ENCODE data around the gene CISD2. TPM values are rescaled to one million over a fixed set of nuclear protein-coding genes. Genes with fewer than 3 reads are reported as not detected.

The CISD2 gene
- total and polyA plus RNA-seq, 2 experiments from 2014 or later, result 34.1 to 102 TPM

- Histone ChIP-seq H2AFZ (no peak overlapping the region), H4K20me1 (replicated peaks; ENCODE audit: insufficient read depth) (no peaks in the 10 kb centered on the region), H3K9me2 (ENCODE audit: insufficient read depth) (no peaks in the 10 kb centered on the region), H3K4me1 (ENCODE audit: insufficient read depth) (no peaks in the 10 kb centered on the region), H3K4me3 (no peak overlapping the region), H3K79me2 (replicated peaks; ENCODE audit: insufficient read depth) (no peaks in the 10 kb centered on the region), H3K27me3 (ENCODE audit: insufficient read depth) (peaks cover 31% of the 10 kb centered on the region), H3K4me2 (no peak overlapping the region), H3K36me3 (ENCODE audit: insufficient read depth) (no peaks in the 10 kb centered on the region), H3F3A (replicated peaks; ENCODE audit: low read depth) (no peaks in the 10 kb centered on the region), H3K27ac (ENCODE audit: low read depth) (no peak overlapping the region)
- TF ChIP-seq EZH2 (IDR thresholded peaks at IDR 0.05; ENCODE audit: low read depth, unreplicated experiment), result no peak
- TF ChIP-seq, protein P1, sequence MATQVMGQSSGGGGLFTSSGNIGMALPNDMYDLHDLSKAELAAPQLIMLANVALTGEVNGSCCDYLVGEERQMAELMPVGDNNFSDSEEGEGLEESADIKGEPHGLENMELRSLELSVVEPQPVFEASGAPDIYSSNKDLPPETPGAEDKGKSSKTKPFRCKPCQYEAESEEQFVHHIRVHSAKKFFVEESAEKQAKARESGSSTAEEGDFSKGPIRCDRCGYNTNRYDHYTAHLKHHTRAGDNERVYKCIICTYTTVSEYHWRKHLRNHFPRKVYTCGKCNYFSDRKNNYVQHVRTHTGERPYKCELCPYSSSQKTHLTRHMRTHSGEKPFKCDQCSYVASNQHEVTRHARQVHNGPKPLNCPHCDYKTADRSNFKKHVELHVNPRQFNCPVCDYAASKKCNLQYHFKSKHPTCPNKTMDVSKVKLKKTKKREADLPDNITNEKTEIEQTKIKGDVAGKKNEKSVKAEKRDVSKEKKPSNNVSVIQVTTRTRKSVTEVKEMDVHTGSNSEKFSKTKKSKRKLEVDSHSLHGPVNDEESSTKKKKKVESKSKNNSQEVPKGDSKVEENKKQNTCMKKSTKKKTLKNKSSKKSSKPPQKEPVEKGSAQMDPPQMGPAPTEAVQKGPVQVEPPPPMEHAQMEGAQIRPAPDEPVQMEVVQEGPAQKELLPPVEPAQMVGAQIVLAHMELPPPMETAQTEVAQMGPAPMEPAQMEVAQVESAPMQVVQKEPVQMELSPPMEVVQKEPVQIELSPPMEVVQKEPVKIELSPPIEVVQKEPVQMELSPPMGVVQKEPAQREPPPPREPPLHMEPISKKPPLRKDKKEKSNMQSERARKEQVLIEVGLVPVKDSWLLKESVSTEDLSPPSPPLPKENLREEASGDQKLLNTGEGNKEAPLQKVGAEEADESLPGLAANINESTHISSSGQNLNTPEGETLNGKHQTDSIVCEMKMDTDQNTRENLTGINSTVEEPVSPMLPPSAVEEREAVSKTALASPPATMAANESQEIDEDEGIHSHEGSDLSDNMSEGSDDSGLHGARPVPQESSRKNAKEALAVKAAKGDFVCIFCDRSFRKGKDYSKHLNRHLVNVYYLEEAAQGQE (IDR thresholded peaks at IDR 0.05; ENCODE audit: unreplicated experiment), result no peak
- TF ChIP-seq ETS1 (IDR thresholded peaks at IDR 0.05), result no peak
- TF ChIP-seq EZH2phosphoT487 (IDR thresholded peaks at IDR 0.05; ENCODE audit: unreplicated experiment), result no peak
- no peak for TF ChIP-seq NANOG (IDR thresholded peaks at IDR 0.05; ENCODE audit: borderline replicate concordance)
- no peak for TF ChIP-seq ZNF114 (CRISPR knock-in tag; IDR thresholded peaks at IDR 0.05)
- TF ChIP-seq, protein P2, sequence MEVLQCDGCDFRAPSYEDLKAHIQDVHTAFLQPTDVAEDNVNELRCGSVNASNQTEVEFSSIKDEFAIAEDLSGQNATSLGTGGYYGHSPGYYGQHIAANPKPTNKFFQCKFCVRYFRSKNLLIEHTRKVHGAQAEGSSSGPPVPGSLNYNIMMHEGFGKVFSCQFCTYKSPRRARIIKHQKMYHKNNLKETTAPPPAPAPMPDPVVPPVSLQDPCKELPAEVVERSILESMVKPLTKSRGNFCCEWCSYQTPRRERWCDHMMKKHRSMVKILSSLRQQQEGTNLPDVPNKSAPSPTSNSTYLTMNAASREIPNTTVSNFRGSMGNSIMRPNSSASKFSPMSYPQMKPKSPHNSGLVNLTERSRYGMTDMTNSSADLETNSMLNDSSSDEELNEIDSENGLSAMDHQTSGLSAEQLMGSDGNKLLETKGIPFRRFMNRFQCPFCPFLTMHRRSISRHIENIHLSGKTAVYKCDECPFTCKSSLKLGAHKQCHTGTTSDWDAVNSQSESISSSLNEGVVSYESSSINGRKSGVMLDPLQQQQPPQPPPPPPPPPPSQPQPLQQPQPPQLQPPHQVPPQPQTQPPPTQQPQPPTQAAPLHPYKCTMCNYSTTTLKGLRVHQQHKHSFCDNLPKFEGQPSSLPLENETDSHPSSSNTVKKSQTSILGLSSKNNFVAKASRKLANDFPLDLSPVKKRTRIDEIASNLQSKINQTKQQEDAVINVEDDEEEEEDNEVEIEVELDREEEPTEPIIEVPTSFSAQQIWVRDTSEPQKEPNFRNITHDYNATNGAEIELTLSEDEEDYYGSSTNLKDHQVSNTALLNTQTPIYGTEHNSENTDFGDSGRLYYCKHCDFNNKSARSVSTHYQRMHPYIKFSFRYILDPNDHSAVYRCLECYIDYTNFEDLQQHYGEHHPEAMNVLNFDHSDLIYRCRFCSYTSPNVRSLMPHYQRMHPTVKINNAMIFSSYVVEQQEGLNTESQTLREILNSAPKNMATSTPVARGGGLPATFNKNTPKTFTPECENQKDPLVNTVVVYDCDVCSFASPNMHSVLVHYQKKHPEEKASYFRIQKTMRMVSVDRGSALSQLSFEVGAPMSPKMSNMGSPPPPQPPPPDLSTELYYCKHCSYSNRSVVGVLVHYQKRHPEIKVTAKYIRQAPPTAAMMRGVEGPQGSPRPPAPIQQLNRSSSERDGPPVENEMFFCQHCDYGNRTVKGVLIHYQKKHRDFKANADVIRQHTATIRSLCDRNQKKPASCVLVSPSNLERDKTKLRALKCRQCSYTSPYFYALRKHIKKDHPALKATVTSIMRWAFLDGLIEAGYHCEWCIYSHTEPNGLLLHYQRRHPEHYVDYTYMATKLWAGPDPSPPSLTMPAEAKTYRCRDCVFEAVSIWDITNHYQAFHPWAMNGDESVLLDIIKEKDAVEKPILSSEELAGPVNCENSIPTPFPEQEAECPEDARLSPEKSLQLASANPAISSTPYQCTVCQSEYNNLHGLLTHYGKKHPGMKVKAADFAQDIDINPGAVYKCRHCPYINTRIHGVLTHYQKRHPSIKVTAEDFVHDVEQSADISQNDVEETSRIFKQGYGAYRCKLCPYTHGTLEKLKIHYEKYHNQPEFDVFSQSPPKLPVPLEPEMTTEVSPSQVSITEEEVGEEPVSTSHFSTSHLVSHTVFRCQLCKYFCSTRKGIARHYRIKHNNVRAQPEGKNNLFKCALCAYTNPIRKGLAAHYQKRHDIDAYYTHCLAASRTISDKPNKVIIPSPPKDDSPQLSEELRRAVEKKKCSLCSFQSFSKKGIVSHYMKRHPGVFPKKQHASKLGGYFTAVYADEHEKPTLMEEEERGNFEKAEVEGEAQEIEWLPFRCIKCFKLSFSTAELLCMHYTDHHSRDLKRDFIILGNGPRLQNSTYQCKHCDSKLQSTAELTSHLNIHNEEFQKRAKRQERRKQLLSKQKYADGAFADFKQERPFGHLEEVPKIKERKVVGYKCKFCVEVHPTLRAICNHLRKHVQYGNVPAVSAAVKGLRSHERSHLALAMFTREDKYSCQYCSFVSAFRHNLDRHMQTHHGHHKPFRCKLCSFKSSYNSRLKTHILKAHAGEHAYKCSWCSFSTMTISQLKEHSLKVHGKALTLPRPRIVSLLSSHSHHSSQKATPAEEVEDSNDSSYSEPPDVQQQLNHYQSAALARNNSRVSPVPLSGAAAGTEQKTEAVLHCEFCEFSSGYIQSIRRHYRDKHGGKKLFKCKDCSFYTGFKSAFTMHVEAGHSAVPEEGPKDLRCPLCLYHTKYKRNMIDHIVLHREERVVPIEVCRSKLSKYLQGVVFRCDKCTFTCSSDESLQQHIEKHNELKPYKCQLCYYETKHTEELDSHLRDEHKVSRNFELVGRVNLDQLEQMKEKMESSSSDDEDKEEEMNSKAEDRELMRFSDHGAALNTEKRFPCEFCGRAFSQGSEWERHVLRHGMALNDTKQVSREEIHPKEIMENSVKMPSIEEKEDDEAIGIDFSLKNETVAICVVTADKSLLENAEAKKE (CRISPR knock-in tag; IDR thresholded peaks at IDR 0.05), result no peak
- TF ChIP-seq JUNB (IDR thresholded peaks at IDR 0.05; ENCODE audit: unreplicated experiment), result no peak
- TF ChIP-seq STAT1 (IDR thresholded peaks at IDR 0.05; ENCODE audit: unreplicated experiment), result no peak
- TF ChIP-seq, protein P3, sequence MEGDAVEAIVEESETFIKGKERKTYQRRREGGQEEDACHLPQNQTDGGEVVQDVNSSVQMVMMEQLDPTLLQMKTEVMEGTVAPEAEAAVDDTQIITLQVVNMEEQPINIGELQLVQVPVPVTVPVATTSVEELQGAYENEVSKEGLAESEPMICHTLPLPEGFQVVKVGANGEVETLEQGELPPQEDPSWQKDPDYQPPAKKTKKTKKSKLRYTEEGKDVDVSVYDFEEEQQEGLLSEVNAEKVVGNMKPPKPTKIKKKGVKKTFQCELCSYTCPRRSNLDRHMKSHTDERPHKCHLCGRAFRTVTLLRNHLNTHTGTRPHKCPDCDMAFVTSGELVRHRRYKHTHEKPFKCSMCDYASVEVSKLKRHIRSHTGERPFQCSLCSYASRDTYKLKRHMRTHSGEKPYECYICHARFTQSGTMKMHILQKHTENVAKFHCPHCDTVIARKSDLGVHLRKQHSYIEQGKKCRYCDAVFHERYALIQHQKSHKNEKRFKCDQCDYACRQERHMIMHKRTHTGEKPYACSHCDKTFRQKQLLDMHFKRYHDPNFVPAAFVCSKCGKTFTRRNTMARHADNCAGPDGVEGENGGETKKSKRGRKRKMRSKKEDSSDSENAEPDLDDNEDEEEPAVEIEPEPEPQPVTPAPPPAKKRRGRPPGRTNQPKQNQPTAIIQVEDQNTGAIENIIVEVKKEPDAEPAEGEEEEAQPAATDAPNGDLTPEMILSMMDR (conservative IDR thresholded peaks at IDR 0.05; ENCODE audit: low read depth in 2 of 2), result no peak
- TF ChIP-seq ZNF331 (CRISPR knock-in tag; IDR thresholded peaks at IDR 0.05; ENCODE audit: low read depth), result no peak
- no peak for TF ChIP-seq POLR2AphosphoS5 (IDR thresholded peaks at IDR 0.05; ENCODE audit: low read depth)
- TF ChIP-seq CREB1 (CRISPR knock-in tag; IDR thresholded peaks at IDR 0.05; ENCODE audit: low read depth), result no peak
- Mint-ChIP-seq H3K27me3 (ENCODE audit: insufficient read depth, low read depth, poor library complexity) (no peaks in the 10 kb centered on the region), H3K27ac (no peak overlapping the region), H3K9me3 (no peaks in the 10 kb centered on the region), H3K36me3 (ENCODE audit: low read depth) (no peaks in the 10 kb centered on the region; the same call in 2 of the 3 replicates), H3K4me3 (no peak overlapping the region), H3K4me1 (peaks cover 9% of the 10 kb centered on the region)
- DNase-seq (ENCODE audit: low spot score) (no peak), ATAC-seq (no peak)
Observed at GRCh38 chr4:102935716-102936115, 66.9 kb downstream of the CISD2 start.
